Measurements from ENCODE around the gene FBXW8.

The FBXW8 gene

DNA sequence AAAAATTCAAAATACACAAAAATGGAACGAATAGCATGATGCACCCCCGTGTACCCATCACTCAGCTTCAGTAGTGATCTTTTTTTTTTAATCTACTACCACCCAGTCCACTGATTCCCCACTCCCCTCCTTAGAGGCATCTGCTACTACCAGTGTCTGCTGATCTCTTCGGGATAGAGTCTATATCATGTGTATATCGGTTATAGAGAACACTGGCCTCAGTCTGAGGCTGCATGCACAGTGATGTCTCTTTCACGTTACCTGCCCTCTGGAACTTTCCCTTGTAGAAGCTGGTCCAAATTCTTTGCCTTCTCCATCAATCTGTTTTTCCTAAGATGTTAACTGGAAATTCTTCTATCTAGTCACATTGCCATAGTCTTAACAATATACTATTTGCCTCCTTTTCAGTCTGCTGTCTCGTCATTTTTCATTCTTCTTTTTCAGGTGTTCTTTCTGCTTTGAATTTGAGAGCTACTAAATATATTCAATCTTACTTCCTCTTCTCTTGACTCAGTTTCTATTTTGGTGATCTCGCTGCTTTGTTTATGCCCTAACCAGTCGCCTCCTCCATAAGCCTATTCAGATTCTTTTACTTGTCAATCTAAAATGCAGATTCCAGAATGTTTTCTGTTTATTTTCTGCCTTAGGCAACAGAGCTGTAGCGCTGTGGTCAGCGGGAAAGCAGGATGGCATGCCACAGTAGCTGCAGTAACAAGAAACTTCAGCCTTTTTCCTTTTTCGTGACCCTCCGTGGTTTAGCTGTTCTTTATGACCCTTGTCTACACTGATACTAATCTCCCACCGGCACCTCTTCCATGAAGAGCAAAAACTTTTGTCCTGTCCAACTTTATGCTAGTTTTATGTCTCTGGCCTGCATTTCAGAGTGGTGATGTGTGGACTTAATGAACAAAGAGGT is 67.0 kb downstream of the FBXW8 start:
- ATAC-seq: no peak
- TF ChIP-seq ZFP30 (CRISPR knock-in tag; IDR thresholded peaks at IDR 0.05): no peak
- TF ChIP-seq, protein P1, sequence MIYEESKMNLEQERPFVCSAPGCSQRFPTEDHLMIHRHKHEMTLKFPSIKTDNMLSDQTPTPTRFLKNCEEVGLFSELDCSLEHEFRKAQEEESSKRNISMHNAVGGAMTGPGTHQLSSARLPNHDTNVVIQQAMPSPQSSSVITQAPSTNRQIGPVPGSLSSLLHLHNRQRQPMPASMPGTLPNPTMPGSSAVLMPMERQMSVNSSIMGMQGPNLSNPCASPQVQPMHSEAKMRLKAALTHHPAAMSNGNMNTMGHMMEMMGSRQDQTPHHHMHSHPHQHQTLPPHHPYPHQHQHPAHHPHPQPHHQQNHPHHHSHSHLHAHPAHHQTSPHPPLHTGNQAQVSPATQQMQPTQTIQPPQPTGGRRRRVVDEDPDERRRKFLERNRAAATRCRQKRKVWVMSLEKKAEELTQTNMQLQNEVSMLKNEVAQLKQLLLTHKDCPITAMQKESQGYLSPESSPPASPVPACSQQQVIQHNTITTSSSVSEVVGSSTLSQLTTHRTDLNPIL (CRISPR knock-in tag; IDR thresholded peaks at IDR 0.05; ENCODE audit: low read depth): no peak
- TF ChIP-seq, protein P2, sequence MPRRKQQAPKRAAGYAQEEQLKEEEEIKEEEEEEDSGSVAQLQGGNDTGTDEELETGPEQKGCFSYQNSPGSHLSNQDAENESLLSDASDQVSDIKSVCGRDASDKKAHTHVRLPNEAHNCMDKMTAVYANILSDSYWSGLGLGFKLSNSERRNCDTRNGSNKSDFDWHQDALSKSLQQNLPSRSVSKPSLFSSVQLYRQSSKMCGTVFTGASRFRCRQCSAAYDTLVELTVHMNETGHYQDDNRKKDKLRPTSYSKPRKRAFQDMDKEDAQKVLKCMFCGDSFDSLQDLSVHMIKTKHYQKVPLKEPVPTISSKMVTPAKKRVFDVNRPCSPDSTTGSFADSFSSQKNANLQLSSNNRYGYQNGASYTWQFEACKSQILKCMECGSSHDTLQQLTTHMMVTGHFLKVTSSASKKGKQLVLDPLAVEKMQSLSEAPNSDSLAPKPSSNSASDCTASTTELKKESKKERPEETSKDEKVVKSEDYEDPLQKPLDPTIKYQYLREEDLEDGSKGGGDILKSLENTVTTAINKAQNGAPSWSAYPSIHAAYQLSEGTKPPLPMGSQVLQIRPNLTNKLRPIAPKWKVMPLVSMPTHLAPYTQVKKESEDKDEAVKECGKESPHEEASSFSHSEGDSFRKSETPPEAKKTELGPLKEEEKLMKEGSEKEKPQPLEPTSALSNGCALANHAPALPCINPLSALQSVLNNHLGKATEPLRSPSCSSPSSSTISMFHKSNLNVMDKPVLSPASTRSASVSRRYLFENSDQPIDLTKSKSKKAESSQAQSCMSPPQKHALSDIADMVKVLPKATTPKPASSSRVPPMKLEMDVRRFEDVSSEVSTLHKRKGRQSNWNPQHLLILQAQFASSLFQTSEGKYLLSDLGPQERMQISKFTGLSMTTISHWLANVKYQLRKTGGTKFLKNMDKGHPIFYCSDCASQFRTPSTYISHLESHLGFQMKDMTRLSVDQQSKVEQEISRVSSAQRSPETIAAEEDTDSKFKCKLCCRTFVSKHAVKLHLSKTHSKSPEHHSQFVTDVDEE (CRISPR knock-in tag; IDR thresholded peaks at IDR 0.05): no peak

DNA sequence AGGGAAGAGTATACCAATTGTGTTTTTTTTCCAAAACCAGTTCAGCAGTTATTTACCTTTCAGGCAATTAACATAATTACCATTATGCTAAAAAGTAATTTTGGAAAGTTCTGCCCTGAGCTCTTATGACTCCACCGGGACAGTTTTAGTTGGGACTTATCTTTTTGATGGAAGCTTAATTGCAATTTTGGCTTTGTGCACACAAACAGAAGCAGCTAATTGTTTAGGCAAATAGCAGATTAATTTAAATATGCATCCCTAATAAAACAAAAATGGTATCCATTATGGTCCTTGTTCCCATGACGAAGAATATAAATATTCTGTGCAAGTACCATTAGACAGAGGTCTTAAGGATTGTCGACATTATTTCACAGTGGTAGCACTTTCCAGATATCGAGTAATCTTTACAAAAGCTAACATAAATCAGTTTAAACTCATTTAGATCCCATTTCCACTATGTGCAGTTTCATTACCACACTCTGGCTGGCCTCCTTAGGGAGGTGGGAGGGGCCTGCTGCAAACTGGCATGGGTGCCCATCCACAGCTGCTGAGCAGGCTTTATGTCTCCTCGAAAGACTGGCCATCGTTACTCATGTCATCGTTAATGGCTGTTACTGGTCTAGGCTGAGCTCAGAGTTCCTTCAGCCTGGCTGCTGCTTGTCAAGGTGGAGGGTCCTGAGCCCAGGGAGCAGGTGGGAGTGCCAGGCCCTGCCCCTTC is 68.2 kb downstream of the FBXW8 start:
- no peak; the same call in 1 of the 3 replicates for ATAC-seq

DNA sequence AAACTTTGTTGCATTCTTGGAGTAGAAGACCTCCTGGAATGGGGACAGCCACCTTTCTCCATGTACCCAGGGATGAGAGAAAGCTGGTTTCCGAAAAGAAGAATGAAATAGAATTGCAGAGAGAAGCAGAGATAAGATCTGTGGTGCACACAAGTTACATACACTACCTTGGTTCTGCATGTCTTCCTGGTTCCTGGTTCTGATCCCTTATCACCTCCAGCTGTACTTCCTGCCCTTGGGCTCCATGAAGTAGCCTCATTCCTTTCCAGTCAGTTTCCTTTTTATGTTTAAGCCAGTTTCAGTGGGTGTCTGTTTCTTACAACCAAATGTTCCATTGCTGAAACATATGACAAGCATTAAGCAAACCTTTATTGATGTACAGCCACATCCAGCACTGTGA is 69.3 kb downstream of the FBXW8 start:
- no peak for ATAC-seq
- TF ChIP-seq BACH2 (CRISPR knock-in tag; IDR thresholded peaks at IDR 0.05; ENCODE audit: borderline replicate concordance): no peak
- no peak for TF ChIP-seq ZNF565 (CRISPR knock-in tag; conservative IDR thresholded peaks at IDR 0.05; ENCODE audit: low read depth)
- no peak for TF ChIP-seq ISL1 (CRISPR knock-in tag; IDR thresholded peaks at IDR 0.05)
- TF ChIP-seq ZNF70 (CRISPR knock-in tag; IDR thresholded peaks at IDR 0.05): no peak
- TF ChIP-seq ARNTL (CRISPR knock-in tag; IDR thresholded peaks at IDR 0.05; ENCODE audit: borderline replicate concordance, low read depth): no peak
- no peak for TF ChIP-seq CSDC2 (CRISPR knock-in tag; IDR thresholded peaks at IDR 0.05)
- TF ChIP-seq, protein P3, sequence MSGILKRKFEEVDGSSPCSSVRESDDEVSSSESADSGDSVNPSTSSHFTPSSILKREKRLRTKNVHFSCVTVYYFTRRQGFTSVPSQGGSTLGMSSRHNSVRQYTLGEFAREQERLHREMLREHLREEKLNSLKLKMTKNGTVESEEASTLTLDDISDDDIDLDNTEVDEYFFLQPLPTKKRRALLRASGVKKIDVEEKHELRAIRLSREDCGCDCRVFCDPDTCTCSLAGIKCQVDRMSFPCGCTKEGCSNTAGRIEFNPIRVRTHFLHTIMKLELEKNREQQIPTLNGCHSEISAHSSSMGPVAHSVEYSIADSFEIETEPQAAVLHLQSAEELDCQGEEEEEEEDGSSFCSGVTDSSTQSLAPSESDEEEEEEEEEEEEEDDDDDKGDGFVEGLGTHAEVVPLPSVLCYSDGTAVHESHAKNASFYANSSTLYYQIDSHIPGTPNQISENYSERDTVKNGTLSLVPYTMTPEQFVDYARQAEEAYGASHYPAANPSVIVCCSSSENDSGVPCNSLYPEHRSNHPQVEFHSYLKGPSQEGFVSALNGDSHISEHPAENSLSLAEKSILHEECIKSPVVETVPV (CRISPR knock-in tag; IDR thresholded peaks at IDR 0.05): no peak
- no peak for TF ChIP-seq GLIS3 (CRISPR knock-in tag; IDR thresholded peaks at IDR 0.05)
- TF ChIP-seq, protein P2 (CRISPR knock-in tag; IDR thresholded peaks at IDR 0.05): no peak
- TF ChIP-seq PPARA (CRISPR knock-in tag; IDR thresholded peaks at IDR 0.05; ENCODE audit: borderline replicate concordance): no peak
- TF ChIP-seq ESRRG (CRISPR knock-in tag; IDR thresholded peaks at IDR 0.05): no peak

More for the DNA sequence above, 68.2 kb downstream of the FBXW8 start:
- TF ChIP-seq ZFP3 (CRISPR knock-in tag; IDR thresholded peaks at IDR 0.05) (no peak), TCF4 (CRISPR knock-in tag; IDR thresholded peaks at IDR 0.05; ENCODE audit: borderline replicate concordance) (peak; percentile 54; the same call in 1 of the 2 replicates), ISL1 (CRISPR knock-in tag; IDR thresholded peaks at IDR 0.05) (peak; percentile 86), ZNF565 (CRISPR knock-in tag; conservative IDR thresholded peaks at IDR 0.05; ENCODE audit: low read depth) (0 out of 2 replicates have a peak, but pooled peaks have one; percentile 60), BACH2 (CRISPR knock-in tag; IDR thresholded peaks at IDR 0.05; ENCODE audit: borderline replicate concordance) (no peak), ESRRG (CRISPR knock-in tag; IDR thresholded peaks at IDR 0.05) (no peak), SNAI2 (CRISPR knock-in tag; IDR thresholded peaks at IDR 0.05) (no peak)
- TF ChIP-seq, protein P4, sequence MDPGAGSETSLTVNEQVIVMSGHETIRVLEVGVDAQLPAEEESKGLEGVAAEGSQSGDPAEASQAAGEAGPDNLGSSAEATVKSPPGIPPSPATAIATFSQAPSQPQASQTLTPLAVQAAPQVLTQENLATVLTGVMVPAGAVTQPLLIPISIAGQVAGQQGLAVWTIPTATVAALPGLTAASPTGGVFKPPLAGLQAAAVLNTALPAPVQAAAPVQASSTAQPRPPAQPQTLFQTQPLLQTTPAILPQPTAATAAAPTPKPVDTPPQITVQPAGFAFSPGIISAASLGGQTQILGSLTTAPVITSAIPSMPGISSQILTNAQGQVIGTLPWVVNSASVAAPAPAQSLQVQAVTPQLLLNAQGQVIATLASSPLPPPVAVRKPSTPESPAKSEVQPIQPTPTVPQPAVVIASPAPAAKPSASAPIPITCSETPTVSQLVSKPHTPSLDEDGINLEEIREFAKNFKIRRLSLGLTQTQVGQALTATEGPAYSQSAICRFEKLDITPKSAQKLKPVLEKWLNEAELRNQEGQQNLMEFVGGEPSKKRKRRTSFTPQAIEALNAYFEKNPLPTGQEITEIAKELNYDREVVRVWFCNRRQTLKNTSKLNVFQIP (CRISPR knock-in tag; IDR thresholded peaks at IDR 0.05; ENCODE audit: borderline replicate concordance, low read depth): no peak
- TF ChIP-seq, protein P2 (CRISPR knock-in tag; IDR thresholded peaks at IDR 0.05): no peak
- TF ChIP-seq, protein P3 (CRISPR knock-in tag; IDR thresholded peaks at IDR 0.05): no peak
